Thyroid gland (tissue), 4 donors: Measurements from ENCODE around the gene CRAMP1. TPM values are rescaled to one million over a fixed set of nuclear protein-coding genes. Genes with fewer than 3 reads are reported as not detected.
A peak's percentile ranks its signal among the peaks of the same experiment; 100 is the strongest.

ENCODE experiments used
- DNase-seq, 2 donors: peaks; one replicate each; pipeline ENCODE4 v3.0.0-alpha.2; 2019
- H3K27ac ChIP-seq, 3 donors: fragments of 200-600 bp; sonication (generic); 1 replicate in 2 of 3; 2 replicates in 1 of 3; pipeline ENCODE4 v1.5.1; 2016 to 2019; ENCODE audit warnings: mild to moderate bottlenecking in 1 of 3, moderate library complexity in 1 of 3
- H3K27me3 ChIP-seq: fragments of 200-600 bp; sonication (generic); one replicate; pipeline ENCODE4 v1.5.1; 2019
- H3K36me3 ChIP-seq, 2 donors: fragments of 200-600 bp; sonication (generic); one replicate each; pipeline ENCODE4 v1.5.1; 2016 to 2019
- H3K4me1 ChIP-seq, 2 donors: fragments of 200-600 bp; sonication (generic); one replicate each; pipeline ENCODE4 v1.5.1; 2017 to 2019
- H3K4me3 ChIP-seq, 3 donors: fragments of 200-600 bp; sonication (generic); replicated peaks in 1 of 3; 1 replicate in 2 of 3; 2 replicates in 1 of 3; pipeline ENCODE4 v1.5.1; 2016; ENCODE audit warnings: mild to moderate bottlenecking in 1 of 3
- H3K9me3 ChIP-seq: fragments of 200-600 bp; sonication (generic); one replicate; pipeline ENCODE4 v1.5.1; 2017
- CTCF ChIP-seq, 6 experiments: fragments of 200-600 bp in 3 of 6; fragments of 450-650 bp in 3 of 6; sonication (generic) in 3 of 6; IDR thresholded peaks; one replicate each; pipeline ENCODE4 v1.5.1; 2016 to 2019; ENCODE audit warnings: antibody characterized with exemption in 6 of 6, mild to moderate bottlenecking in 2 of 6, inconsistent platforms in 1 of 6, moderate library complexity in 1 of 6
- POLR2A ChIP-seq, 2 donors: fragments of 450-650 bp; IDR thresholded peaks; one replicate each; pipeline ENCODE4 v1.6.1; 2017; ENCODE audit warnings: antibody characterized with exemption in 2 of 2, mild to moderate bottlenecking in 2 of 2, moderate library complexity in 1 of 2
- WGBS, 2 donors: methylation state at CpG; one replicate each; pipeline ENCODE4 v1.1.5; 2017; 5-methylcytosine and 5-hydroxymethylcytosine counted together
- intact Hi-C: fragments of 100-400 bp; cut with DNase I; formaldehyde crosslinking; loops from one replicate; pipeline ENCODE4 v1.15.1; 2023
- total RNA-seq, 4 donors: library from RNA; depleted of rRNA; stranded (reverse); fragments of >200 nt; gene quantifications; one replicate each; pipeline ENCODE4 v1.2.3, GENCODE V29; 2016

Gene CRAMP1
- total RNA-seq, 4 donors from 2014 or later: 11.0 to 20.8 (median 15.6) TPM

- peaks cover 24 to 54% of the 10 kb centered on the region in 2 donors for H3K4me1 ChIP-seq
- WGBS, 2 donors: 5 to 7% methylated on average over 8 to 13 of the region's 72 CpGs
- peak in 1 of 2 donors; percentile 13 for DNase-seq
- intact Hi-C loops: loop anchor here (10.0 kb wide), 1 partner anchor 91 kb away; the partner anchor contains the start of gene MAPK8IP3
- H3K27me3 ChIP-seq: no peaks in the 10 kb centered on the region
- TF ChIP-seq POLR2A (IDR thresholded peaks at IDR 0.05) (no peak), CTCF (IDR thresholded peaks at IDR 0.05) (no peak)
- H3K9me3 ChIP-seq: no peaks in the 10 kb centered on the region
- H3K36me3 ChIP-seq: no peaks in the 10 kb centered on the region
- peak overlapping the region in 2 of 3 donors; percentile 9 to 94 for H3K4me3 ChIP-seq
- H3K27ac ChIP-seq: no peak overlapping the region
Measured at GRCh38 chr16:1613728-1614455, 1.7 kb downstream of the CRAMP1 start.

- Histone ChIP-seq H3K9me3 (no peaks in the 10 kb centered on the region), H3K36me3 (no peaks in the 10 kb centered on the region), H3K27ac (peak overlapping the region in 1 of 3 donors; percentile 21), H3K4me1 (peaks cover 24 to 49% of the 10 kb centered on the region in 2 donors), H3K27me3 (no peaks in the 10 kb centered on the region), H3K4me3 (peak overlapping the region in 2 of 3 donors; percentile 26 to 94)
- intact Hi-C loops: loop anchor here (10.0 kb wide), 1 partner anchor 90 kb away; the partner anchor contains the start of gene MAPK8IP3
- no peak for TF ChIP-seq CTCF (IDR thresholded peaks at IDR 0.05)
- TF ChIP-seq POLR2A (IDR thresholded peaks at IDR 0.05): no peak
- WGBS, 2 donors: 5 to 9% methylated on average over 7 to 31 of the region's 80 CpGs
- peak; percentile 20 to 21 for DNase-seq
Measured at GRCh38 chr16:1614456-1615102, 2.4 kb downstream of the CRAMP1 start.

GRCh38 chr16:1615761-1616160 is 3.6 kb downstream of the CRAMP1 start:
- Histone ChIP-seq H3K4me1 (peaks cover 24 to 46% of the 10 kb centered on the region in 2 donors), H3K4me3 (no peak overlapping the region), H3K27ac (no peak overlapping the region), H3K9me3 (no peaks in the 10 kb centered on the region), H3K27me3 (no peaks in the 10 kb centered on the region), H3K36me3 (no peaks in the 10 kb centered on the region)
- no peak for TF ChIP-seq POLR2A (IDR thresholded peaks at IDR 0.05)
- TF ChIP-seq CTCF (IDR thresholded peaks at IDR 0.05): no peak
- no peak for DNase-seq
- 78 to 80% methylated on average over 9 of the region's 9 CpGs for WGBS, 2 donors
- intact Hi-C loops: loop anchor here (10.0 kb wide), 1 partner anchor 89 kb away; the partner anchor contains the start of gene MAPK8IP3

- intact Hi-C loops: loop anchor here (10.0 kb wide), 1 partner anchor 85 kb away; the partner anchor contains the start of gene MAPK8IP3
- no peak for TF ChIP-seq CTCF (IDR thresholded peaks at IDR 0.05)
- no peak for TF ChIP-seq POLR2A (IDR thresholded peaks at IDR 0.05)
- no peak overlapping the region for H3K27ac ChIP-seq
- no peaks in the 10 kb centered on the region for H3K9me3 ChIP-seq
- DNase-seq: no peak
- no peaks in the 10 kb centered on the region for H3K27me3 ChIP-seq
- 86 to 93% methylated on average over 15 of the region's 15 CpGs for WGBS, 2 donors
- H3K36me3 ChIP-seq: no peaks in the 10 kb centered on the region
- H3K4me3 ChIP-seq: no peak overlapping the region
- peaks cover 22 to 48% of the 10 kb centered on the region in 2 donors for H3K4me1 ChIP-seq
Measured at GRCh38 chr16:1619976-1620375, 7.8 kb downstream of the CRAMP1 start.

- intact Hi-C loops: no loop called here
- no peak overlapping the region for H3K4me3 ChIP-seq
- H3K4me1 ChIP-seq: peaks cover 24 to 48% of the 10 kb centered on the region in 2 donors
- no peak for DNase-seq
- TF ChIP-seq CTCF (IDR thresholded peaks at IDR 0.05) (no peak), POLR2A (IDR thresholded peaks at IDR 0.05) (no peak)
- H3K27ac ChIP-seq: no peak overlapping the region
- H3K9me3 ChIP-seq: no peaks in the 10 kb centered on the region
- 89 to 91% methylated on average over 9 of the region's 9 CpGs for WGBS, 2 donors
- H3K27me3 ChIP-seq: no peaks in the 10 kb centered on the region
- no peaks in the 10 kb centered on the region for H3K36me3 ChIP-seq
Measured at GRCh38 chr16:1620391-1620790, 8.2 kb downstream of the CRAMP1 start.
